Measurements from ENCODE around the gene RASSF7.
"Not testable (repeated sequence)": the region's sequence is repeated elsewhere in the genome, so short reads cannot be mapped to it uniquely, and the experiment has no call there.

RASSF7 gene

GRCh38 chr11:560305-561147 lies at the start of gene RASSF7, which contains the start of gene LMNTD2:
Gene RASSF7 (plus strand): TSS chr11:560970. CDS start chr11:561769, 799 bp downstream.
Gene LMNTD2 (minus strand): TSS chr11:560738. CDS start chr11:560716, 22 bp downstream.
- no peak for TF ChIP-seq CTCF (IDR thresholded peaks at IDR 0.05; ENCODE audit: insufficient read depth, low read length, poor library complexity, severe bottlenecking)
- DNase-seq (ENCODE audit: extremely low read depth, insufficient read length), result peak; percentile 92
- H3K36me3 ChIP-seq (ENCODE audit: control insufficient read depth, insufficient read depth, low read length), result peaks cover 2% of the 10 kb centered on the region; the same call in 1 of the 2 replicates
- peak within 1 kb of the TSS; percentile 70 for H3K4me3 ChIP-seq (replicated peaks; ENCODE audit: low read depth, low read length)
- H3K27me3 ChIP-seq (replicated peaks; ENCODE audit: control insufficient read depth, insufficient read depth, low read length), result peaks cover 2% of the 10 kb centered on the region

- DNase-seq (ENCODE audit: extremely low read depth, insufficient read length), result no peak
- H3K36me3 ChIP-seq (ENCODE audit: control insufficient read depth, insufficient read depth, low read length), result peaks cover 3% of the 10 kb centered on the region
- H3K4me3 ChIP-seq (replicated peaks; ENCODE audit: low read depth, low read length), result no peak overlapping the region
- H3K27me3 ChIP-seq (replicated peaks; ENCODE audit: control insufficient read depth, insufficient read depth, low read length), result no peaks in the 10 kb centered on the region
- no peak for TF ChIP-seq CTCF (IDR thresholded peaks at IDR 0.05; ENCODE audit: insufficient read depth, low read length, poor library complexity, severe bottlenecking)
Observed at GRCh38 chr11:512761-513595, 47.8 kb upstream of the RASSF7 start.

- H3K4me3 ChIP-seq (replicated peaks; ENCODE audit: low read depth, low read length), result no peak overlapping the region
- no peak for DNase-seq (ENCODE audit: extremely low read depth, insufficient read length)
- no peaks in the 10 kb centered on the region for H3K27me3 ChIP-seq (replicated peaks; ENCODE audit: control insufficient read depth, insufficient read depth, low read length)
- no peak for TF ChIP-seq CTCF (IDR thresholded peaks at IDR 0.05; ENCODE audit: insufficient read depth, low read length, poor library complexity, severe bottlenecking)
- peaks cover 2% of the 10 kb centered on the region; the same call in 1 of the 2 replicates for H3K36me3 ChIP-seq (ENCODE audit: control insufficient read depth, insufficient read depth, low read length)
Observed at GRCh38 chr11:514606-515005, 46.2 kb upstream of the RASSF7 start.

GRCh38 chr11:515131-515530 lies 45.6 kb upstream of the RASSF7 start:
- no peak for TF ChIP-seq CTCF (IDR thresholded peaks at IDR 0.05; ENCODE audit: insufficient read depth, low read length, poor library complexity, severe bottlenecking)
- H3K4me3 ChIP-seq (replicated peaks; ENCODE audit: low read depth, low read length), result no peak overlapping the region
- DNase-seq (ENCODE audit: extremely low read depth, insufficient read length), result no peak
- H3K27me3 ChIP-seq (replicated peaks; ENCODE audit: control insufficient read depth, insufficient read depth, low read length), result no peaks in the 10 kb centered on the region
- H3K36me3 ChIP-seq (ENCODE audit: control insufficient read depth, insufficient read depth, low read length), result no peaks in the 10 kb centered on the region; the same call in 1 of the 2 replicates

- DNase-seq (ENCODE audit: extremely low read depth, insufficient read length), result no peak
- TF ChIP-seq CTCF (IDR thresholded peaks at IDR 0.05; ENCODE audit: insufficient read depth, low read length, poor library complexity, severe bottlenecking), result no peak
- H3K36me3 ChIP-seq (ENCODE audit: control insufficient read depth, insufficient read depth, low read length), result no peaks in the 10 kb centered on the region; the same call in 1 of the 2 replicates
- H3K4me3 ChIP-seq (replicated peaks; ENCODE audit: low read depth, low read length), result no peak overlapping the region
- H3K27me3 ChIP-seq (replicated peaks; ENCODE audit: control insufficient read depth, insufficient read depth, low read length), result no peaks in the 10 kb centered on the region
Observed at GRCh38 chr11:516400-516799, 44.4 kb upstream of the RASSF7 start.

- not testable (repeated sequence) for DNase-seq (ENCODE audit: extremely low read depth, insufficient read length); H3K4me3 ChIP-seq (replicated peaks; ENCODE audit: low read depth, low read length); H3K36me3 ChIP-seq (ENCODE audit: control insufficient read depth, insufficient read depth, low read length); H3K27me3 ChIP-seq (replicated peaks; ENCODE audit: control insufficient read depth, insufficient read depth, low read length)
Observed at GRCh38 chr11:516918-517685, 43.7 kb upstream of the RASSF7 start.
